HEK293 (cell line): ENCODE data around the gene RGS7.
A peak's percentile ranks its signal among the peaks of the same experiment; 100 is the strongest.

Experiments used
- CTCF ChIA-PET: fragments of 350-600 bp; formaldehyde crosslinking; extraction: SDS; loops from one replicate; lab custom pipeline; 2021; ENCODE audit warnings: antibody characterized with exemption; lab: Yijun Ruan, JAX
- POLR2A ChIA-PET: fragments of 300-600 bp; formaldehyde crosslinking; extraction: SDS; loops from one replicate; lab custom pipeline; 2020; ENCODE audit warnings: antibody characterized with exemption, inconsistent platforms; lab: Yijun Ruan, JAX
- H3K27ac ChIP-seq: fragments of 200-500 bp; sonication (Bioruptor generic); 2 replicates; pipeline ENCODE4 v1.5.1; 2014; ENCODE audit warnings: low read depth, low read length, control low read depth, inconsistent platforms; ENCODE audit errors: extremely low read depth
- H3K36me3 ChIP-seq, 2 experiments: fragments of 200-500 bp in 1 of 2; sonication (Bioruptor generic) in 1 of 2; 1 replicate in 1 of 2; 2 replicates in 1 of 2; pipeline ENCODE4 v1.5.1; 2014 to 2017; ENCODE audit warnings: inconsistent platforms in 2 of 2, low read length in 2 of 2; ENCODE audit not compliant: control insufficient read depth in 2 of 2, insufficient read depth in 1 of 2
- H3K4me1 ChIP-seq: fragments of 200-500 bp; sonication (Bioruptor generic); 2 replicates; pipeline ENCODE4 v1.5.1; 2014; ENCODE audit warnings: mild to moderate bottlenecking, low read length, inconsistent platforms; ENCODE audit not compliant: control insufficient read depth, insufficient read depth
- H3K4me3 ChIP-seq: 2 replicates; pipeline ENCODE4 v1.5.1; 2011; ENCODE audit warnings: low read depth, mild to moderate bottlenecking, control low read depth, low read length, moderate library complexity
- H3K9me3 ChIP-seq: fragments of 200-500 bp; sonication (Bioruptor generic); 2 replicates; pipeline ENCODE4 v1.5.1; 2014; ENCODE audit warnings: low read depth, low read length, inconsistent platforms; ENCODE audit not compliant: control insufficient read depth, insufficient read depth
- AEBP2 ChIP-seq: fragments of 450-650 bp; formaldehyde crosslinking; IDR thresholded peaks from 2 replicates; pipeline ENCODE4 v1.5.1; 2016; ENCODE audit warnings: missing biosample characterization, missing genetic modification characterization, borderline replicate concordance
- CTCF ChIP-seq: fragments of 450-650 bp; formaldehyde crosslinking; IDR thresholded peaks from 2 replicates; pipeline ENCODE4 v1.5.1; 2016; ENCODE audit warnings: missing biosample characterization, missing genetic modification characterization
- INSM2 ChIP-seq: fragments of 450-650 bp; formaldehyde crosslinking; IDR thresholded peaks from 2 replicates; pipeline ENCODE4 v1.5.1; 2016; ENCODE audit warnings: missing biosample characterization, missing genetic modification characterization
- KLF16 ChIP-seq: fragments of 450-650 bp; formaldehyde crosslinking; IDR thresholded peaks from 2 replicates; pipeline ENCODE4 v1.5.1; 2017; ENCODE audit warnings: missing biosample characterization, missing genetic modification characterization
- OVOL3 ChIP-seq: fragments of 450-650 bp; formaldehyde crosslinking; IDR thresholded peaks from 2 replicates; pipeline ENCODE4 v1.5.1; 2016; ENCODE audit warnings: missing biosample characterization, missing genetic modification characterization
- PBX3 ChIP-seq: sonication (generic); formaldehyde crosslinking; IDR thresholded peaks from 2 replicates; pipeline ENCODE4 v1.8.1; 2022; ENCODE audit warnings: mild to moderate bottlenecking, moderate library complexity, missing genetic modification reagents
- PRDM4 ChIP-seq: fragments of 450-650 bp; formaldehyde crosslinking; IDR thresholded peaks from 2 replicates; pipeline ENCODE4 v1.5.1; 2017; ENCODE audit warnings: missing biosample characterization, missing genetic modification characterization
- RBAK ChIP-seq: fragments of 450-650 bp; formaldehyde crosslinking; IDR thresholded peaks from 2 replicates; pipeline ENCODE4 v1.5.1; 2016; ENCODE audit warnings: missing biosample characterization, missing genetic modification characterization
- YY2 ChIP-seq: fragments of 450-650 bp; formaldehyde crosslinking; IDR thresholded peaks from 2 replicates; pipeline ENCODE4 v1.5.1; 2016; ENCODE audit warnings: missing biosample characterization, missing genetic modification characterization
- ZNF114 ChIP-seq: fragments of 450-650 bp; formaldehyde crosslinking; IDR thresholded peaks from 2 replicates; pipeline ENCODE4 v1.5.0; 2017; ENCODE audit warnings: missing biosample characterization, missing genetic modification characterization
- ZNF2 ChIP-seq: fragments of 450-650 bp; formaldehyde crosslinking; IDR thresholded peaks from 2 replicates; pipeline ENCODE4 v1.5.1; 2016; ENCODE audit warnings: missing biosample characterization, missing genetic modification characterization
- ZNF214 ChIP-seq: fragments of 450-650 bp; formaldehyde crosslinking; IDR thresholded peaks from 2 replicates; pipeline ENCODE4 v1.5.1; 2017; ENCODE audit warnings: missing biosample characterization, mild to moderate bottlenecking, missing genetic modification characterization, borderline replicate concordance
- ZNF239 ChIP-seq: fragments of 450-650 bp; formaldehyde crosslinking; IDR thresholded peaks from 2 replicates; pipeline ENCODE4 v1.5.1; 2016; ENCODE audit warnings: missing biosample characterization, missing genetic modification characterization
- ZNF26 ChIP-seq: fragments of 450-650 bp; formaldehyde crosslinking; IDR thresholded peaks from 2 replicates; pipeline ENCODE4 v1.5.1; 2016; ENCODE audit warnings: missing biosample characterization, missing genetic modification characterization
- ZNF280C ChIP-seq: fragments of 450-650 bp; formaldehyde crosslinking; IDR thresholded peaks from 2 replicates; pipeline ENCODE4 v1.5.1; 2016; ENCODE audit warnings: missing biosample characterization, missing genetic modification characterization
- ZNF324 ChIP-seq: fragments of 450-650 bp; formaldehyde crosslinking; IDR thresholded peaks from 2 replicates; pipeline ENCODE4 v1.5.1; 2016; ENCODE audit warnings: missing biosample characterization, missing genetic modification characterization
- ZNF362 ChIP-seq: fragments of 450-650 bp; formaldehyde crosslinking; IDR thresholded peaks from 2 replicates; pipeline ENCODE4 v1.5.1; 2016; ENCODE audit warnings: missing biosample characterization, missing genetic modification characterization
- ZNF571 ChIP-seq: fragments of 450-650 bp; formaldehyde crosslinking; IDR thresholded peaks from 2 replicates; pipeline ENCODE4 v1.5.0; 2017; ENCODE audit warnings: missing biosample characterization, missing genetic modification characterization
- ZNF621 ChIP-seq: fragments of 450-650 bp; formaldehyde crosslinking; IDR thresholded peaks from 2 replicates; pipeline ENCODE4 v1.5.1; 2017; ENCODE audit warnings: missing biosample characterization, missing genetic modification characterization
- ZNF654 ChIP-seq: fragments of 450-650 bp; formaldehyde crosslinking; IDR thresholded peaks from 2 replicates; pipeline ENCODE4 v1.5.1; 2016; ENCODE audit warnings: low read depth, missing biosample characterization, missing genetic modification characterization
- ZNF707 ChIP-seq: fragments of 450-650 bp; formaldehyde crosslinking; IDR thresholded peaks from 2 replicates; pipeline ENCODE4 v1.5.1; 2016; ENCODE audit warnings: missing biosample characterization, missing genetic modification characterization

The RGS7 gene

GRCh38 chr1:240734001-240734400 lies 623.0 kb downstream of the RGS7 start:
- Histone ChIP-seq H3K27ac (no peak overlapping the region), H3K4me3 (no peak overlapping the region), H3K4me1 (no peaks in the 10 kb centered on the region), H3K9me3 (no peaks in the 10 kb centered on the region), H3K36me3 (no peaks in the 10 kb centered on the region)
- ChIA-PET POLR2A (no interaction called here), CTCF (interaction anchor here (0.5 to 3.0 kb wide), 5 partner anchors 10 to 1028 kb away, joined by 3 to 24 read pairs (median 3); no protein-coding TSS in a partner anchor)
- TF ChIP-seq ZNF324, result no peak
- TF ChIP-seq ZNF654, result no peak
- TF ChIP-seq ZNF114 (tag by site-specific recombination), result no peak
- TF ChIP-seq ZNF280C (tag by site-specific recombination), result no peak
- TF ChIP-seq PBX3, result no peak
- no peak for TF ChIP-seq RBAK (tag by site-specific recombination)
- no peak for TF ChIP-seq PRDM4 (tag by site-specific recombination)
- TF ChIP-seq OVOL3 (tag by site-specific recombination), result no peak

- no peaks in the 10 kb centered on the region for H3K36me3 ChIP-seq
- CTCF ChIA-PET, result interaction anchor here (0.5 to 3.3 kb wide), 56 partner anchors 9 to 728 kb away, joined by 3 to 26 read pairs (median 4); partner anchors contain the start of gene GREM2
- POLR2A ChIA-PET, result interaction anchor here (0.6 kb wide), 1 partner anchor 218 kb away, joined by 5 read pairs; no protein-coding TSS in a partner anchor
- TF ChIP-seq ZNF571 (tag by site-specific recombination) (no peak), ZNF214 (tag by site-specific recombination) (no peak), ZNF2 (tag by site-specific recombination) (peak; percentile 73; the same call in 1 of the 2 replicates), ZNF26 (no peak), ZNF621 (tag by site-specific recombination) (no peak), ZNF362 (peak; percentile 100), ZNF239 (tag by site-specific recombination) (no peak), YY2 (tag by site-specific recombination) (no peak), AEBP2 (no peak), ZNF707 (tag by site-specific recombination) (no peak), KLF16 (no peak), CTCF (peak; percentile 90), ZNF654 (peak; percentile 97), INSM2 (tag by site-specific recombination) (no peak)
Observed at GRCh38 chr1:240732390-240732789, 624.6 kb downstream of the RGS7 start.

More at GRCh38 chr1:240732390-240732789, 624.6 kb downstream of the RGS7 start:
- Histone ChIP-seq H3K4me3 (no peak overlapping the region), H3K4me1 (no peaks in the 10 kb centered on the region), H3K9me3 (no peaks in the 10 kb centered on the region), H3K27ac (no peak overlapping the region)
